Gastrocnemius medialis (tissue), 4 donors: Measurements from ENCODE around the gene CTSL. TPM values are rescaled to one million over a fixed set of nuclear protein-coding genes. Genes with fewer than 3 reads are reported as not detected.
"Not testable (repeated sequence)": the region's sequence is repeated elsewhere in the genome, so short reads cannot be mapped to it uniquely, and the experiment has no call there.

Experiments used
- ATAC-seq, 2 donors: fragments of 150-250 bp; one replicate each; pipeline ENCODE4 v1.9.1; 2016
- DNase-seq, 2 donors: peaks; one replicate each; pipeline ENCODE4 v3.0.0-alpha.2; 2019
- H3K27ac ChIP-seq, 4 donors: fragments of 200-600 bp; sonication (generic); 1 replicate in 1 of 4; 2 replicates in 3 of 4; pipeline ENCODE4 v1.5.1; 2016 to 2018; ENCODE audit warnings: mild to moderate bottlenecking in 2 of 4, moderate library complexity in 1 of 4
- H3K27me3 ChIP-seq, 3 donors: fragments of 200-600 bp; sonication (generic) in 2 of 3; 1 replicate in 1 of 3; 2 replicates in 2 of 3; pipeline versions ENCODE4 v1.5.1 to v1.6.0; 2016 to 2019; ENCODE audit warnings: mild to moderate bottlenecking in 1 of 3, moderate library complexity in 1 of 3
- H3K36me3 ChIP-seq, 2 donors: fragments of 200-600 bp; sonication (generic) in 1 of 2; one replicate each; pipeline ENCODE4 v1.5.1; 2017 to 2018
- H3K4me1 ChIP-seq, 2 donors: fragments of 200-600 bp; sonication (generic) in 1 of 2; one replicate each; pipeline ENCODE4 v1.5.1; 2016 to 2017; ENCODE audit warnings: mild to moderate bottlenecking in 2 of 2
- H3K4me3 ChIP-seq, 4 donors: fragments of 200-600 bp; sonication (generic) in 3 of 4; 1 replicate in 1 of 4; 2 replicates in 3 of 4; pipeline ENCODE4 v1.5.1; 2016 to 2019; ENCODE audit warnings: mild to moderate bottlenecking in 2 of 4
- H3K9me3 ChIP-seq, 3 donors: fragments of 200-600 bp; sonication (generic) in 2 of 3; 1 replicate in 1 of 3; 2 replicates in 2 of 3; pipeline ENCODE4 v1.5.1; 2016 to 2019
- POLR2A ChIP-seq, 2 donors: fragments of 450-650 bp; IDR thresholded peaks; one replicate each; pipeline ENCODE4 v1.6.1; 2017; ENCODE audit warnings: antibody characterized with exemption in 2 of 2, mild to moderate bottlenecking in 2 of 2, moderate library complexity in 2 of 2
- in situ Hi-C, 4 donors: fragments of 200-750 bp; cut with MboI; loops; one replicate each; pipeline versions ENCODE4 v1.15.0 to v1.8.0; 2017; ENCODE audit warnings: low sequenced_read_pairs in 4 of 4
- intact Hi-C: fragments of 100-400 bp; cut with DNase I; formaldehyde crosslinking; loops from one replicate; pipeline ENCODE4 v1.15.1; 2023; ENCODE audit warnings: low total_unique reads
- total RNA-seq, 4 donors: library from RNA; depleted of rRNA; stranded (reverse); fragments of >200 nt; gene quantifications; one replicate each; pipeline versions ENCODE4 v1.1.0 to v1.2.3, GENCODE V29; 2016
- TF ChIP-seq, protein P1 (sequence below), 5 experiments: fragments of 450-650 bp in 3 of 5; fragments of 200-600 bp in 2 of 5; sonication (generic) in 2 of 5; IDR thresholded peaks in 4 of 5; conservative IDR thresholded peaks in 1 of 5; 1 replicate in 4 of 5; 2 replicates in 1 of 5; pipeline ENCODE4 v1.5.1; 2016 to 2019; ENCODE audit warnings: antibody characterized with exemption in 5 of 5, mild to moderate bottlenecking in 3 of 5, moderate library complexity in 3 of 5

The CTSL gene
- total RNA-seq, 4 donors from 2014 or later, result 37.3 to 110 (median 56.8) TPM

DNA sequence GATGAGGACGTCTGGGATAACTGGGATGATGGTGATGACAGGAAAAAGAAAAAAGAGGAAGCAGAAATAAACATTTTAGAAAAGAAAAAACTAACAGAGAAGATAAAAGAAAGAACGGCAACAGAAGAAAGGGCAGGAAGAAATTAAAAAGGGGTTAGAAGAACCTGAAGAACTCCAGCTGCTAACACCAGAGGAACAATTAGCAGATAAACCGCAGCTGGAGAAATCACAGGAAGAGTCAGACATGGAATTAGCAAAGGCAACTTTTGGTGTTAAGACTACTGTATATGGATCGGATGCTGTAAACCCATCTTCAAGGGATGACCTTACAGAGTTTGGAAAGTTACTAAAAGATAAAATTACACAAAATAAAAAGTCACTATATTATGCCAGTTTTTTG lies 15.4 kb downstream of the CTSL start:
- no peak for DNase-seq
- in situ Hi-C loops (no loop called here), intact Hi-C loops (no loop called here)
- TF ChIP-seq, protein P1, sequence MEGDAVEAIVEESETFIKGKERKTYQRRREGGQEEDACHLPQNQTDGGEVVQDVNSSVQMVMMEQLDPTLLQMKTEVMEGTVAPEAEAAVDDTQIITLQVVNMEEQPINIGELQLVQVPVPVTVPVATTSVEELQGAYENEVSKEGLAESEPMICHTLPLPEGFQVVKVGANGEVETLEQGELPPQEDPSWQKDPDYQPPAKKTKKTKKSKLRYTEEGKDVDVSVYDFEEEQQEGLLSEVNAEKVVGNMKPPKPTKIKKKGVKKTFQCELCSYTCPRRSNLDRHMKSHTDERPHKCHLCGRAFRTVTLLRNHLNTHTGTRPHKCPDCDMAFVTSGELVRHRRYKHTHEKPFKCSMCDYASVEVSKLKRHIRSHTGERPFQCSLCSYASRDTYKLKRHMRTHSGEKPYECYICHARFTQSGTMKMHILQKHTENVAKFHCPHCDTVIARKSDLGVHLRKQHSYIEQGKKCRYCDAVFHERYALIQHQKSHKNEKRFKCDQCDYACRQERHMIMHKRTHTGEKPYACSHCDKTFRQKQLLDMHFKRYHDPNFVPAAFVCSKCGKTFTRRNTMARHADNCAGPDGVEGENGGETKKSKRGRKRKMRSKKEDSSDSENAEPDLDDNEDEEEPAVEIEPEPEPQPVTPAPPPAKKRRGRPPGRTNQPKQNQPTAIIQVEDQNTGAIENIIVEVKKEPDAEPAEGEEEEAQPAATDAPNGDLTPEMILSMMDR (IDR thresholded peaks at IDR 0.05 in 4 of 5, conservative IDR thresholded peaks at IDR 0.05 in 1 of 5), result no peak
- no peak for TF ChIP-seq POLR2A (IDR thresholded peaks at IDR 0.05)
- Histone ChIP-seq H3K36me3 (no peaks in the 10 kb centered on the region), H3K27me3 (peaks cover 0 to 5% (median 0%) of the 10 kb centered on the region in 3 donors), H3K4me3 (no peak overlapping the region), H3K27ac (no peak overlapping the region), H3K9me3 (no peaks in the 10 kb centered on the region), H3K4me1 (no peaks in the 10 kb centered on the region)
- no peak for ATAC-seq

DNA sequence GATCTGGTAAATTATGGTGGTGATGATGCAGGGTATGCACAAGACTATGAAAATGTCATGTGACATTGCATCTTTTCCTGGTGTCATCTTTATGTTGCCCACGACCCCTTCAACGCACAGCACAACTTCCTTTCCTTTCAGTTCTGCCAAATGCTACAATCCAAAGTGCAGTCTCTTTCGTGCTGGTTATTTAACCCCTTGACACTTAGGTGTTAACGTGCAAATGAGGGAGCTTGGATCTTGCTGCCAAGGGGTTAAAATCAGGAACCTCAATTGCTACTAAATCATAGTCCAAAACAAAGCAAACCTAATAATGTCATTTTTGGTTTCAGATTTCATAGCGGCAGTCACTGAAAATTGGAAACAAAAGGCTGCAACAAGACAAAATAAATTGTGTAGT lies 16.0 kb downstream of the CTSL start:
- Histone ChIP-seq H3K36me3 (no peaks in the 10 kb centered on the region), H3K27me3 (peaks cover 0 to 5% (median 0%) of the 10 kb centered on the region in 3 donors), H3K4me1 (no peaks in the 10 kb centered on the region), H3K4me3 (no peak overlapping the region), H3K27ac (no peak overlapping the region), H3K9me3 (no peaks in the 10 kb centered on the region)
- no peak for ATAC-seq
- no peak for TF ChIP-seq POLR2A (IDR thresholded peaks at IDR 0.05)
- TF ChIP-seq, protein P1 (IDR thresholded peaks at IDR 0.05 in 4 of 5, conservative IDR thresholded peaks at IDR 0.05 in 1 of 5), result no peak
- DNase-seq, result no peak
- intact Hi-C loops (no loop called here), in situ Hi-C loops (no loop called here)

DNA sequence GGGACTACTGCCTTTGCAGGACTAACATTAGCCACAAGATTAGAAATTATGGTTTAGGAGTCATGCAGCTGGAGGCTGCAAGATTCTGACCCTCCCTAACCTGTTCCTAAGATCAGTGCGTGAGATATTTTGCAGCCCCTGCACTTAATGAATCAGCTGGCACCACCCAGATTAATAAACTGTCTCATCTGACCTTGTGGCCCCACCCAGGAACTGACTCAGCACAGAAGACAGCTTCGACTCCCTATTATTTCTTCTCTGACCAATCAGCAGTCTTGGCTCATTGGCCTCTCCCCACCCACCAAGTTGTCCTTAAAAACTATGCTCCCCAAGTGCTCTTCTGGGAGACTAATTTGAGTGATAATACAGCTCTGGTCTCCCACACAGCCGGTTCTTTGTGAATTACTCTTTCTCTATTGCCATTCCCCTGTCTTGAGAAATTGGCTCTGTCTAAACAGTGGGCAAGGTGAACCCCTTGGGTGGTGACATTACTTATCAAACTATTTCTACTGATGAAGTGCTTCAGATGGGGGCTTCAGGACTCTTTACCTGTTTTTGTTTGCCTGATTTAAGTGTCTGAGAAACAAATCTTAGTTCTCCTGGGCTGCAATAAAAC lies 17.0 kb downstream of the CTSL start:
- intact Hi-C loops (no loop called here), in situ Hi-C loops (no loop called here)
- Histone ChIP-seq H3K4me3 (no peak overlapping the region), H3K27me3 (peaks cover 0 to 5% (median 0%) of the 10 kb centered on the region in 3 donors), H3K27ac (no peak overlapping the region), H3K36me3 (no peaks in the 10 kb centered on the region), H3K9me3 (no peaks in the 10 kb centered on the region), H3K4me1 (no peaks in the 10 kb centered on the region)
- no peak for TF ChIP-seq POLR2A (IDR thresholded peaks at IDR 0.05)
- TF ChIP-seq, protein P1 (IDR thresholded peaks at IDR 0.05 in 4 of 5, conservative IDR thresholded peaks at IDR 0.05 in 1 of 5), result no peak
- DNase-seq (no peak), ATAC-seq (no peak)

DNA sequence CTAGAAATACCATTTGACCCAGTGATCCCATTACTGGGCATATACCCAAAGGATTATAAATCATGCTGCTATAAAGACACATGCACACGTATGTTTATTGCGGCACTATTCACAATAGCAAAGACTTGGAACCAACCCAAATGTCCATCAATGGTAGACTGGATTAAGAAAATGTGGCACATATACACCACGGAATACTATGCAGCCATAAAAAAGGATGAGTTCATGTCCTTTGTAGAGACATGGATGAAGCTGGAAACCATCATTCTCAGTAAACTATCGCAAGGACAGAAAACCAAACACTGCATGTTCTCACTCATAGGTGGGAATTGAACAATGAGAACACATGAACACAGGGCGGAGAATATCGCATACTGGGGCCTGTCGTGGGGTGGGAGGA lies 18.3 kb downstream of the CTSL start:
- H3K4me1 ChIP-seq, H3K27ac ChIP-seq, H3K9me3 ChIP-seq, H3K4me3 ChIP-seq, in situ Hi-C loops, H3K27me3 ChIP-seq, ATAC-seq, intact Hi-C loops, DNase-seq, H3K36me3 ChIP-seq: not testable (repeated sequence)

DNA sequence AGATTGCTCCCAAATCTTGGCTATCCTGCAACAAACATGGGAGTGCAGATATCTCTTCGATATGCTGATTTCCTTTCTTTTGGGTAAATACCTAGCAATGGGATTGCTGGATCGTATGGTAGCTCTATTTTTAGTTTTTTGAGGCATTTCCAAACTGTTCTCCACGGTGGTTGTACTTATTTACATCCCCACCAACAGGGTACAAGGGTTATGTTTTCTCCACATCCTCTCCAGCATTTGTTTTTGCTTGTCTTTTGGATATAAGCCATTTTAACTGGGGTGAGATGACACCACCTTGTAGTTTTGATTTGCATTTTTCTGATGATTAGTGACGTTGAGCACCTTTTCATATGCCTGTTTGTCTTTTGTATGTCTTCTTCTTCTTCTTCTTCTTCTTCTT lies 20.3 kb downstream of the CTSL start:
- H3K4me3 ChIP-seq, result no peak overlapping the region
- intact Hi-C loops (no loop called here), in situ Hi-C loops (no loop called here)
- H3K27ac ChIP-seq, result no peak overlapping the region
- DNase-seq, result no peak
- TF ChIP-seq POLR2A (IDR thresholded peaks at IDR 0.05), result no peak
- TF ChIP-seq, protein P1 (IDR thresholded peaks at IDR 0.05 in 4 of 5, conservative IDR thresholded peaks at IDR 0.05 in 1 of 5), result no peak
- no peaks in the 10 kb centered on the region for H3K36me3 ChIP-seq
- ATAC-seq, result no peak
- H3K27me3 ChIP-seq, result no peaks in the 10 kb centered on the region
- H3K4me1 ChIP-seq, result no peaks in the 10 kb centered on the region
- no peaks in the 10 kb centered on the region for H3K9me3 ChIP-seq
